Glomerular visceral epithelial cell (primary cell): ENCODE results near the gene OR51E1.

Experiments used
- DNase-seq: peaks from one replicate; pipeline ENCODE4 v3.0.0-alpha.2; 2016; ENCODE audit errors: extremely low spot score

The OR51E1 gene, protein sequence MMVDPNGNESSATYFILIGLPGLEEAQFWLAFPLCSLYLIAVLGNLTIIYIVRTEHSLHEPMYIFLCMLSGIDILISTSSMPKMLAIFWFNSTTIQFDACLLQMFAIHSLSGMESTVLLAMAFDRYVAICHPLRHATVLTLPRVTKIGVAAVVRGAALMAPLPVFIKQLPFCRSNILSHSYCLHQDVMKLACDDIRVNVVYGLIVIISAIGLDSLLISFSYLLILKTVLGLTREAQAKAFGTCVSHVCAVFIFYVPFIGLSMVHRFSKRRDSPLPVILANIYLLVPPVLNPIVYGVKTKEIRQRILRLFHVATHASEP

DNA sequence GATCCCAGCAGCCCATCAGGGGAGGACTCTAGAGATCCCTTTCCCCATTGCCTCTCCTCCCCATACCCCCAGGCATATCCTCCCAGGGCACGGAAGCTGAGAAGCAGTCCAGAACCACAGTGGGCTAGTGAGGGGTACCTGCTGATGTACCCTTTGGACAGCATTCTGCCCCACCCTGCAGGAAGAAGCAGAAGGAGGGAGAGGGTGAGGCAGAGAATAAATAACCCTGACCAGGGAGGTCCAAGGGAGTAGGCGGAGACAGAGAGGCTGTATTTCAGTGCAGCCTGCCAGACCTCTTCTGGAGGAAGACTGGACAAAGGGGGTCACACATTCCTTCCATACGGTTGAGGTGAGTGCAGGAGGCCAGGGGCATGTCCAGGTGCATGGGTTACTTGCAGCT is at the start of gene OR51E1:
Gene OR51E1 (plus strand): TSS at position 301 of the 400 bp plus-strand sequence. CDS start 8,545 bp downstream, outside the sequence.
- DNase-seq: no peak

DNA sequence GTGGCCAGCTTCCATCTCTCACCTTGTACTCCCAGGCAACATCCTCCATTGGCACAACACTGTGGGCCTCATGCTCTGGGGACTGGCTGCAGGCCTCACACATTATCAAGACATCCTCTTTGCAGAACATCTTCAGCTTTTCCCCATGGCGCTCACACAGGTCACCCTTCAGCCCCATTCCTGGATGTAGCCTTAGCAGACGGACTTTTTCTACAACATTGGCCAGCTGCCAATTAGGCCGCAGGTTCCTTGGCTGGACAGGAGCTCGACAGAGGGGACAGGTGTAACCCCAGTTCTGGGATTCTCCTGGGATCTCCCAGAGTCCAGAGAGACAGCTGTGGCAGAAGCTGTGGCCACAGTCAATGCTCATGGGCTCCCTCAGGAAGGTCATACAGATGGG is 38.7 kb upstream of the OR51E1 start:
- DNase-seq: no peak

DNA sequence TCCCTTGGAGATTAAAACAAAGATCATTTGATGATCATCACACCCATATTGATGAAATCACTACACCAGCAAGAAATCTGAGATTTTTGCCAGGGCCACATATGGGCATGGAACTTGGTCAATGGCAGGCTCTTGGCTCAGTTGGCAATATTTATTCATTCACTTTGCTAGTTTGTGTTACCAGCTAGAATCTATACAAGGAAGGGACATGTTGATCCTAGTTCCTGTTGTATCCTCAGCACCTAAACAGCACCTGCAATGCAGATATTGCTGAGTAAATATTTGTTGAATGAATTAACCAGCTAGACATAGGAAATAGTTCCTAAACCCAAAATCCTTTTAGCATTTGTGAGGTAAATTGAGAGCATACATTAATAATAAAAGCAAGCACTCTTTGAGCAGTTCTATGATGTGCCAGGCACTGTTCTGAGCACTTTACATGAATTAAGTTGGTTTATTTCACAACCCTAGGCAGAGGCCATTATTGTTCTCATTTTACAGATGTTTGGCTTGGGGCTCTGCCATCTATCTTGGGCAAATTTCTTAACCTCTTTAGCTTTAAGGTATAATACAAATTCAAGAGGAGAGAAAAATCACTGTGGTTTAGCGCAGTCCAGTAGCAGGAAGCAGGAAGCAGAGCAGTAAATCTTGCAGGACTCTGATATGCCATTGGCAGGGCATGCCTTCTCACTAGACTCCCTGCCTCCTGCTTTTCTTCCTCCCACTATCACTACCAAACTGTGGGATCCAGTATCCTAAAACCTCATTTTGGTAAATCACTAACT is 37.4 kb upstream of the OR51E1 start:
- DNase-seq: peak; percentile 19

DNA sequence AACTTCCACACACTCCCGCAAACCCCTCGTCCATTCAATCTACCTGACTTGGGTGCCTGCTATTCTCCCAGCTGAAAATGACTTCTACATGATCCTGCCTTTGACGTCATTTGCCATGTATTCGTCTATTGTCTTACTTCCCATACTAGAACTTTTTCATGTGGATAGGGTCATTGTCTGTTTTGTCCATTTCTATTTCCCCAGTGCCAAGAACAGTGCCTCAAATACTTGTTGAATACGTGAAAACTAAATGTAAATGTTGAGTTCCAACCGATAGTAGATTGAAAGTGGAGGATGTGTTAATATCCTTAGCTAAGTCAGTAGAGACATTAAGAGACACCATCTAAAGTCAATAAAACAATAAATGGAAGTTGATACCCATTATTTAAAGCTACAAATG is 36.7 kb upstream of the OR51E1 start:
- DNase-seq: no peak

DNA sequence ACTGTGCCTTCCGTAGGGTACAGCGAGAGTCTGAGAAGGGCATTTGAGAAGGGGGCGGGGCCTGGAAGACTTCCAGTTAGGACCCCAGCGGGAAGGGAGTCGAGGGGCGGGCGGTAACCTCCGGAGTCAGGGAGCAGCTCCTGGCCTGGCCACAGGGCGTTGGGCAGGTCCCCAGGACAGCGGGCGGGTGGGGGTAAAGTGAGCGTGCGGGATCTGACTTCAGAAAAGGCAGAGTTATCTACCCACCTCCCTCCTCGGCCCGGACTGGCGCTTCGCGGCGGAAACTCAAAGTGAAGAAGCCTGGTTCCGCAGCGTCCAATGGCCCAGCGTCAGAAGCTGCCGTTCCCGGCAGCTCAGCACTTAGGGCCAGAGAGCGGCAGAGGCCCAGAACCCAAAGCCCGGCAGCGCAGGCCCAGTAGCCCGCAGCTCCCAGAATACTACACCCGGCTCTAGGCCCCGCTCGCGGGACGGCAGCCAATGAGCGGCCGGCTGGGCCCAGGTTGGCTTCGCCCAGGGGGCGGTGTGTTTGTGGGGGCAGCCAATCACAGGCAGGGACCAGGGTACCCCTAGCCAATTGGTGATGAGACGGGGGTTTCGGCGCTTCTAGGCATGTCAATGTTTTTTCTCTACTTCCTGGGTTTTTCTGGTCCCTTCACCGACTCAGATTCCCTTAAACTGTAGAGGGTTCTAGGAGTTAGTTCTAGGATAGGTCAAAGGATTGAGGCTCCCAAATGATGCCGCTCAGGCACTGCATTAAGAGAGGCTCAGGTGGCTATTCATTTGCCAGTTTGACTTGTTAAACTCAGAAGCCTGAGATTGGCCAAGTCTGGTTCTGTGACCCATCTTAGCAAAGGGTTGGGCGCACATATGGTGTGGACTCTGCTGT is 35.8 kb upstream of the OR51E1 start, which contains the start of gene TRIM68:
Gene TRIM68 (minus strand): TSS at position 451 of the 886 bp plus-strand sequence. CDS start 2,727 bp downstream, outside the sequence.
- DNase-seq: peak; percentile 95

DNA sequence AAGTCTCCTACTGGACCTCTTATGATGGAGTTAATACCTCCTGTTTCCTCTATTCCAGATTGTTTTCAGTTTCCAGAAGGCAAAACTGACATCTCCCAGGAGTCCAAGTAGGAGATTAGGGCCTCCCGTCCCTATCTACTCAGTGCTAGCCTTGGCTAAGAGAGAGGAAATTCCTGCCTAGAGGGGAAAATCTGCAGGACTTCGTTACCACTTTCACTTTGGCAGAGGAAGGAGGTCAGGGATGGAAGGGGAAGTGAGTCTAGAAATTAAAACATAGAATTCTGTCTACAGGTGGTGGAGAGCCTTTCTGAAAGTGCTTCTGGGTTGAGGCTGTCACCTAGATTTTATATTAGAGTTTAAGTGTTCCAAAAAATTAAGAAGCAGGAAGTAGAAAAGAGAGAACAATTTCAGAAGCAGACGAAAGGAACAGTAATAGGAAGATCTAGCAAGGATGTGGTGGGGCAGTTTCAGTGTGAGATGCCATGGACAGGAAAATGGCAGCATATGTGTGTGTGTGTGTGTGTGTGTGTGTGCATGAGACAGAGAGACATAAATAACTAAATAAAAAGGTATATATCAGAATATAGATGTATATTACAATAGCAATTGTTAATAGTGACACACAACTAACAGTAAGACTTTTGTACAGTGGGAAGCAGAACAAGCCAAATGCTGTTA is 33.4 kb upstream of the OR51E1 start:
- no peak for DNase-seq

DNA sequence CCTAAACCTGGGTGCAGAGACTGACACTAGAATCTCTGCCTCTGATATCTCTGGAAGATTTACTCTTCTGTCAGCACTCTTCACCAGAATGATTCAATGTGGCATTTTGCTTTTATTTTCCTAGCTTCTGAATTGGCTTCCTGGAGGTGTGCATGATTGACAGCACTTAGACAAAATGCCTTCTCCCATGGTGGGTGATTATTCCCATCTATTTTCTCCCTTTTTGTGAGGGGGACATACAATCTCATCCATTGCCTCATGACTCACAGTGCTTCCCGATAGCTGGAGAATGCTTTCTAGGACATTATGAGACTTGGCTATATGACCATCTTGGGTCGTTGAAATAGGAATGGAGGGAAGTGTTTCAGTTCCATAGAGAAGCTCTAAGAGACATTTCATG is 31.8 kb upstream of the OR51E1 start:
- DNase-seq: no peak

DNA sequence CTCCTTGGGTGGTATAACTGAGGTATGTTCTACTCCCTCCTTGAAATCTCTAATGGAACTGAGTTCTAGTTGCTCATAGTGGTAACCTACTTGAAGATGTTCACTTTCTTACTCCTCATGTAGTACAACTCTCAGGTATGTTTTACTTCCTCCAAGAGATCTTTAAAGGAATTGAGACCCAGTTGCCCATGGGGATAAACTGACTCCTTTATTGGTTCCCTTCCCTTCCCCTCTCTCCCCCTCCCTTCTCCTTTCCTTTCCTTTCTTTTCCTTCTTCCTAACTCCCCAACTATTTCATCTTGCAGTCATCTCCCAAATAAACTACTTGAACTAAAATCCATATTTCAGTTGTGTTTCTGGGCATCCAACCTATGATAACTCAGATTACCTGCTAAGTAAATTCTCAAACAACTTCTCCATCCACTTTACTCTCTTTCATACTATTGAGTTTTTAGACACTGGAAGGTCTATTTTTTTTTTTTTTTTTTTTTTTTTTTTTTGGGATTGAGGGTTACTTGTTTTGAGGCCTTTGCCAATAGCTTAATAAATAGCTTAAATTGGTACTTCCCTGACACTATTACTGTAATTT is 27.8 kb upstream of the OR51E1 start:
- no peak for DNase-seq

DNA sequence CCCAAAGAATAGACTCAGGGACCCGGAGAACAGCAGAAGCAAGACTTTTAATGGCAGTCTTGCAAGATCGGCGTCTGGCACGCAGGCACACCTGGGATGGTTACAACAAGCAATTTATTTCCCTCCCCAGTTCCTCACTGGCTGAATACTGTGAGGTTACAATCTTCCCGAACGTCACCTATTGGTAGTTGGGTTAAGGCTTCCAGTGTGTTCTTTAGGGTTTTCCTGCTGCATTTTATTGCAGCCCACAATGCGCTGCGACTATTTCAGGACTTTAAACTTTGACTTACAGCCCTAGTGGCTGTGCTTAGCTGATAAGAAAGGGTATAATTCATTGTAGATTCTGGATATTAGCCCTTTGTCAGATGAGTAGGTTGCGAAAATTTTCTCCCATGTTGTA is 24.3 kb upstream of the OR51E1 start:
- DNase-seq: no peak

DNA sequence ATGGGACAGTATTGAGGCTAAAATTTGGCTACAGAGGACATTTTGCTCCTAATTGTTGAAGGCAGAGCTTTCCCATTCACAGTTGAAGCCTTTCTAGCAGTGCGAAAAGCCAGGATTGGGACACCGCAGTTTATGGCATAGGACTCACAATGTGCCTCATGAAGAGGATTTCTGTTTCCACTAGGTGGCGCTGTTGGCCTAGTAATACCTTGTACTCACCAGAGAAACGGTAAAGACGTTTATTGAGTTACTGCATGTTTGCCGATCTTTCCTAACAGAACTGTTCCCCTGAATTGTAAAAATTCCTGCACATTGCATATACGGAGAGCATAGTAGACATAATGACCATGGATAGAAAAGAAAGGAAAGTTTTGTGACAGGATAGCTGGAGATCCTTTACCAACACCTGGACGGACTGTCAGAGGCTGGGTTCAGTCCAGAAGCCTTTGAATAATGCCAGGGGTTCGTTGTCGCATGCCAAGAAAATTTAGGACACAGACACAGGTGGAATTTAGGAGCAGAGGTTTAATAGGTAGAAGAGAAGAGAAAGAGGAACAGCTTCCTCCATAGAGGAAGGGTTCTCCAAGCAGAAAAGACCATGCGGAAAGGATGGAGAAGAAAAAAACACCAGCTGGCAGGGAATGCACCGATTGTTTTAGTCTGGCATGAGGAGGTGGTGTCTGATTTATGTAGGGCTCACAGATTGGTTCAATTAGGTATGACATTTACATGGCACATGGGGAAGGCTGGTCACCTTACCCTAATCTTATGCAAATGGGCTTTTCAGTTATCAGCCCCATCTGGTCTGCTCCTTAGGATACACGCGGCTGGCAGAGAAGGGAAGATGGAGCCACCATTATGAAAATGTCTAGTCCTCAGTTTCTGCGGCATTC is 17.3 kb upstream of the OR51E1 start:
- DNase-seq: peak; percentile 59

DNA sequence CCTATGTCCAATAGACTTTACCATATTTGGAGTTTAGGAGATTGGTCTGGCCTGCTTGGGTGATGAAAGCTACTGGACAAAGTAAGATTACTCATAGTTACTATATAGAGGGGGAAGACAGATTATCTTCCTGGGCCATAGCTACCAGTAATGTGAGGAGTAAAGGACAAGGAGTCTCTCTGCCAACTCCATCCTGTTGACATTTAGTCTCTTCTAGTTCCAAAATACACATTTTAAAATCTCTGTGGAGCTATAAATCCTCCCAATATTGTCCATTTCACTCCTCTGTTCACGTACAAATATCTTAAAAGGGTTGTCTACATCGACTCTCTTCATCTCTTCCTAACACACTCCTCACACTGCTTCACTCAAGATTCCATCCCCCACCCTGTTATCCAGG is 7.6 kb upstream of the OR51E1 start:
- DNase-seq: no peak

DNA sequence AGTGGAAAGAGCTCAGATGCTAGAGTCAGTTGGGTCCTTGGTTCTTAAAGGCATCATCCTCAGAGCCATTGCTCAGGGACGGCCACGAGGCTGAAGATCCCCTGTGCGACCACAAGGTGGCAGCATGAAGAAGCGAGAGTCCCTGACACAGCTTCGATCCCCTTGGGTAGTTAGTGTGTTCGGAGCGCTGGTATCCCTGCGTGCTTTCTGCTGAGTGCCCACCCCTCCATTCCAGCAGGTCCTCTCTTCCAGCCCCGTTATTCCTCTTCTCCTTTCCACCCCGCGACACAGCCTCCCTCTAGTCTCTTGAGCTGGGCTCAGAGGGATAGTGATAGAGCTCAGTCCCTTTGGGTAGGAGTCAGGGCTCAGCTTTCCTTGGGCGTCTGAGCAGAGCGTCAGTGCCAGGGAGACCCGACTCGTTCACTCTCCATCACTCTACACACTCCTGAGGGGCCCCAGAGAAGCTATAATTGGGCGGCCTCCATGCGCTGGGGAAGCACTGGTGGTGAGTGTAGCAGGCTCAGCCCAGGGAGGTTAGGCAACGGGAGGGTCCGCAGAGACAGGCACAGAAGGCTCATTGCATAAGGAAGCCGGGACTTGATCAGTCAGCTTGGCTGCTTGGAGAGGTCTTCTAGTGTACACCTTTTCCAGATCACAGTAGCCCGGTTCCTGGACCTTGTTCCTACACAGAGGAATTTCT is 6.7 kb upstream of the OR51E1 start, which contains the start of gene OR51D1:
Gene OR51D1 (plus strand): TSS at position 516 of the 700 bp plus-strand sequence. CDS start 2,314 bp downstream, outside the sequence.
- peak; percentile 58 for DNase-seq

DNA sequence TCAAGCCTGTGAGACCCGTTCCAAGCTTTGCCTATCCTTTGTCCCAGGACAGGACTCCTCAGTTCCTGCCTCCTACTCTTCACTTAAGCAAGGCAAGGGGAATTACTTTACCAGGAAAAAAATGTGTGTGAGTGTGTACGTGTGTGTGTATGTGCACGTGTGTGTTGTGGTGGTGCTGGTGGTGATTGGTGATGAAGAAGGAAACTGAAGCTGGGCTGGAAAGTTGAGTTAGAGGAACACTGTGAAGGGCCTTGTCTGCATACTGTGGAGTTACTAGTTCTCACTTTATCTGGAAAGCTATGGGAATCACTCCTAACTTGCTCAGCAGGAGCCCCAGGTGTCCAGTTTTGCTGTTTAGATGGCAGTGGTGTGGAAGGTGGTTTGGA is 6.1 kb upstream of the OR51E1 start:
- no peak for DNase-seq

DNA sequence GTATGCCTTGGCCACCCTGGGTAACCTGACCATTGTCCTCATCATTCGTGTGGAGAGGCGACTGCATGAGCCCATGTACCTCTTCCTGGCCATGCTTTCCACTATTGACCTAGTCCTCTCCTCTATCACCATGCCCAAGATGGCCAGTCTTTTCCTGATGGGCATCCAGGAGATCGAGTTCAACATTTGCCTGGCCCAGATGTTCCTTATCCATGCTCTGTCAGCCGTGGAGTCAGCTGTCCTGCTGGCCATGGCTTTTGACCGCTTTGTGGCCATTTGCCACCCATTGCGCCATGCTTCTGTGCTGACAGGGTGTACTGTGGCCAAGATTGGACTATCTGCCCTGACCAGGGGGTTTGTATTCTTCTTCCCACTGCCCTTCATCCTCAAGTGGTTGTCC is 3.9 kb upstream of the OR51E1 start:
- DNase-seq: no peak

DNA sequence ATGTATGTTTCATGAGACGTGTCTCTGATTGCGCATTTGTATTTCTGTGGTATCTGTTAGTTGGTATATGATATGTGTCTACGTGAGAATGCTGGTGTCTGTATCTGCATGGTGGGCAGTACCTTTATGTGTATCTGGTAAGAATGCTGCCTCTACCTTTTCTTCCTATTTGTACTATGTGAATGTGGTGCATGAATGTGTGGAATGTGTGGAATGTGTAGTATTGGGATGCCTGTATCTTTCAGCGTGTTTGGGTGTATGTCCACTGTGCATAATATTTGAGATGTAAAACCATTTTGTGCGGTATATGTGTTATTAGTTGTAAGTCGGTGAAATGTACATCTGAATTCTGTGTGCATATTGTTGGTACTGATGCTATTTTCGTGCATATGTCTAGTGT is 2.3 kb upstream of the OR51E1 start:
- DNase-seq: no peak

DNA sequence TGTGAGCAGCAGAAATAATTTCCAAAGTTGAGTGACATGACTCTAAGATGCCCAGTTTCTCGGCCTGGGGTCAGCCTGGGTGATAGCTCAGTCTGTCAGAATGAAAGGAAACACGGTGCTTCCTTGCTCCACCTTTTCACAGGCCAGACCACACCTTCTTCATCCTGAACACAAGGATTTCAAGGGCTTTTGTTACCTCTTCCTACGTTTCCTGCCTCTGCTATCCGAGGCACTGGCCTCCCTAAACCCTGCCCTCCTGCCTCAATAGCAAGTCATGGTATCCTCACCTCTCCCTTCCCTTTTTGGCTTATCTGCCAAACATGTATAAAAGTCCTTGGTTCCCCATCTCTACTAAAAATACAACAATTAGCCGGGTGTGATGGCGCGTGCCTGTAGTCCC is 1.7 kb upstream of the OR51E1 start:
- no peak for DNase-seq

DNA sequence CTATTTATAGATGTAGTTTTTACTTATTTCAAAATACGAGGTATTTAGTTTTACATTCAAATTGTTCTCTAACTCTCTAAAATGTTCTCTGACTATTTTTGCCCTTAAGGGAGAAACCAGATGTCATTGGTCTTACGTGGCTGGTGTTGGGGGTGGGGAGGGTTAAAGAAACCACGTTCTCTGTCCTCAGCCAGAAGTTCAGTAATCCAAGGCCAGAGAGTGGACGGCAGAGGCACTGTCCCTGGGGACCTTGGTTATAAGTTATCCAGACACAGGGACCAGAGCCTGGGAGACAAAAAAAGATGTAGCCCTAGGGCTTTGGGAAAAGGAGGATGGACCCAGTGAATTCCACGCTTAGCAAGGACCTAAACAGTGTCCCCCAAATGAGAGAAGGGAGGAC is 706 bp upstream of the OR51E1 start:
- DNase-seq: no peak

DNA sequence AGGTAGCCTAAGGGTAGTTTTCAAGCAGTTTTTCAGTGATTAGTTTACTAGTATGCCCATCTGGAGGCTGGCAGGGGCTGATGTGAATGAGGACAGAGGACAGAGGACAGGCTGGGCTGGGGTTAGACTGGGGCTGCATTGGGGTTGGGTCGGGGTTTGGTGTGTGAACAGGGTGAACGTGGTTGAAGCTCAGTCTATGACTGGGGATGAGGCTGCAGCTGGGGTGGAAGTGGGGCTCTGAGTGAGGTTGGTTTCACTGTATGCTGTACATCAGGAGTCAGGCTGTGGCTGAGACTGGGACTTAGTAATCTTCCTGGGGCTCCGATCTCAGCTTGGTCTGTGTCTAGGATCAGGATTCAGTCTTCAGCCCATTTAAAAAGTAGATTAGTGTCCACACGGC is 451 bp downstream of the OR51E1 start:
- no peak for DNase-seq

DNA sequence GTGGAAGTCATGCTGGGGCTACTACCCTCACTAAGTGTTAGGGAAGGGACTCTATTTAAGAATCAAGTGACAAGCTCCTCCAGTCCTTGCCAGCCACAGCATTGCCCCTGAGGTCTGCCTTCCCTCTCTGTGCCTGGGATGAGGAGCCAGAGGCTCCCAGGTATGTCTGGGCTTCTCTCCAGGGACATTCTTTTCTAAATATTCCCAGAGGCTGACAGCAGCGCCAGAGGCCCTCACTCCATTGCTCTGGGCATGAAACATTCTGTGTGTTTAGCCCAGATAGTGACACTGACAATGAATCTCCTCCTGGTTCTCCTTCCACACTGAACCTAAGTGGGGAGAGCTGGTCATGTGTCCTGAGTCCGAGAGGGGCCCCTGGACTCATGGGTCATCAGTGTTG is 2.2 kb downstream of the OR51E1 start:
- no peak for DNase-seq
